ENCODE data around the gene QKI. TPM values are rescaled to one million over a fixed set of nuclear protein-coding genes. Genes with fewer than 3 reads are reported as not detected.

The QKI gene
- polyA plus RNA-seq, 1 experiment, result 143 TPM

DNA sequence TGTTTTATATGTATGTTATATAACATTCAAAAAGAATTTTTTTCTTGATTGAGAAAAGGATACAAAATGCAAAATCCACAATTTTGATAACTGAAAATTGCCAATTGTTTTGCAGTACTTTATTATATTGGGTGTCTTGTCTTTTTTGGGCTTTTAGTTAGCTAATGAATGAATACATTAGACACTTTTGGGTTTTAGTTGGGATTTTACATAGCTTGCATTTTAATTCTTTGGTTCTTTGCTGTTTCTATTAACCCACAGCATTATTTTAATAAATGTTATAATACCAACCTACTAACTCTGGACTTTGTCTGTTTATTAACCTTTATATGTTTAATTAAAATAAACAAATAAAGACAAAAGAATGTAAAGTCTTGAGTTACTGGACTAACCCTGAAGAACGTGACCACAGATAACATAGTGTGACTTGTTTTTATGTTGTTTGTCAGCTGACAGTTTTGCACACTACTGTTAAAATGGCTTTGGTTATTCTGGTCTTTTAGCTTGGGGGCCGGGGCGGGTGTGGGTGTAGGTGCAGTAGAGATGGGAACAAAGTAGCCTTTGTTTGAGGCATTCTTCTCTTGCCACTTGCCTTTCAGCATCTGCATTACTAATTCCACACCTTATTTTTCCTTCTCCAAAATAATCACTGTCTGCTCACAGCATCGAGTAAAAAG, 159.1 kb downstream of the QKI start:
- H3K27me3 ChIP-seq (ENCODE audit: control insufficient read depth, insufficient read depth, low read length), result no peaks in the 10 kb centered on the region
- no peaks in the 10 kb centered on the region for H3K36me3 ChIP-seq (ENCODE audit: control insufficient read depth, insufficient read depth, low read length)
- H3K4me3 ChIP-seq (ENCODE audit: low read depth, low read length), result no peak overlapping the region
- TF ChIP-seq, protein P1, sequence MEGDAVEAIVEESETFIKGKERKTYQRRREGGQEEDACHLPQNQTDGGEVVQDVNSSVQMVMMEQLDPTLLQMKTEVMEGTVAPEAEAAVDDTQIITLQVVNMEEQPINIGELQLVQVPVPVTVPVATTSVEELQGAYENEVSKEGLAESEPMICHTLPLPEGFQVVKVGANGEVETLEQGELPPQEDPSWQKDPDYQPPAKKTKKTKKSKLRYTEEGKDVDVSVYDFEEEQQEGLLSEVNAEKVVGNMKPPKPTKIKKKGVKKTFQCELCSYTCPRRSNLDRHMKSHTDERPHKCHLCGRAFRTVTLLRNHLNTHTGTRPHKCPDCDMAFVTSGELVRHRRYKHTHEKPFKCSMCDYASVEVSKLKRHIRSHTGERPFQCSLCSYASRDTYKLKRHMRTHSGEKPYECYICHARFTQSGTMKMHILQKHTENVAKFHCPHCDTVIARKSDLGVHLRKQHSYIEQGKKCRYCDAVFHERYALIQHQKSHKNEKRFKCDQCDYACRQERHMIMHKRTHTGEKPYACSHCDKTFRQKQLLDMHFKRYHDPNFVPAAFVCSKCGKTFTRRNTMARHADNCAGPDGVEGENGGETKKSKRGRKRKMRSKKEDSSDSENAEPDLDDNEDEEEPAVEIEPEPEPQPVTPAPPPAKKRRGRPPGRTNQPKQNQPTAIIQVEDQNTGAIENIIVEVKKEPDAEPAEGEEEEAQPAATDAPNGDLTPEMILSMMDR (IDR thresholded peaks at IDR 0.05; ENCODE audit: insufficient read depth, low read depth, low read length), result no peak
- DNase-seq (ENCODE audit: low read depth), result no peak
- ChIA-PET CTCF (no interaction called here), POLR2A (no interaction called here)

DNA sequence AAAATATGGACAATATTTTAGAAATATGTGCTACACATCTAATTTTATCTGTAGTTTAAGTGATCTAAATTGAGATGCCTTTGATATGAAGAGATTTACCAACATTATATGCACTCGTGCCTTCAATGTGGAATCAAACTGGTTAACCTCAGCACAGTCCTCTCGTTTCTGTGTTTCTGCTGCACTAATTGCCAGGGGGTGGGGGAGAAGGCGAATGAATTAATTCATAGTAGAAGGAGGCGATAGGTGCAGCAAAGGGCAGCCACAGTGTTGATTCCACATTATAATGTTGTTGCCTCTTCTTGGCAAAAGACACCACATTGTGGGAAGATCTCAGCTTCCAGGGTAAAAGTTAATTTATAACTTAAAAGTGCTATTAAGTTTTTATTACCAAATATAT, 161.6 kb downstream of the QKI start:
- Histone ChIP-seq H3K4me3 (ENCODE audit: low read depth, low read length) (no peak overlapping the region), H3K27me3 (ENCODE audit: control insufficient read depth, insufficient read depth, low read length) (no peaks in the 10 kb centered on the region), H3K36me3 (ENCODE audit: control insufficient read depth, insufficient read depth, low read length) (no peaks in the 10 kb centered on the region)
- TF ChIP-seq, protein P1 (IDR thresholded peaks at IDR 0.05; ENCODE audit: insufficient read depth, low read depth, low read length), result no peak
- POLR2A ChIA-PET, result no interaction called here
- CTCF ChIA-PET, result interaction anchor here (0.6 kb wide), 1 partner anchor 60 kb away, joined by 3 read pairs; no protein-coding TSS in a partner anchor
- no peak for DNase-seq (ENCODE audit: low read depth)

DNA sequence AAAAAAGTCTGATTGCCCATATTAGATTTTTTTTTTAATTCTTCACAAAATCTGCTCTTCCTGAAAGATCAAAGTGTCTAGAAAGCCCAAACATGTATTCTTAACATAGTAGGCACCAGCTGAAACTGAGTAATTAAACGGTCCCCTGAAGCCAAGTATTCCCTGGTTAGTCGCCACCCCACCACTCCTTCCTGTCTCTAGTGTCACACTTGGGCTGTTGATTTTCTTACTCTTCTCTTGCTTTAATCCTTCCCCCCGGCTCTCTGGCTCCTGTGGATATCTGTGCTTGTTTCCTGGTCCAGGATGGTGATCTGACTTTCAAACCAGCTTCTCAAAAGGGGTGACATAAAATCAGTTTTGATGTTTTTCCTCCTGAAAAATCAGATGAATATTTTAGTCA, 162.9 kb downstream of the QKI start:
- TF ChIP-seq, protein P1 (IDR thresholded peaks at IDR 0.05; ENCODE audit: insufficient read depth, low read depth, low read length), result no peak
- H3K36me3 ChIP-seq (ENCODE audit: control insufficient read depth, insufficient read depth, low read length), result no peaks in the 10 kb centered on the region
- no peaks in the 10 kb centered on the region for H3K27me3 ChIP-seq (ENCODE audit: control insufficient read depth, insufficient read depth, low read length)
- no peak overlapping the region for H3K4me3 ChIP-seq (ENCODE audit: low read depth, low read length)
- no peak for DNase-seq (ENCODE audit: low read depth)
- ChIA-PET CTCF (interaction anchor here (0.6 kb wide), 1 partner anchor 38 kb away, joined by 3 read pairs; no protein-coding TSS in a partner anchor), POLR2A (no interaction called here)

- DNase-seq (ENCODE audit: low read depth), result no peak
- H3K4me3 ChIP-seq (ENCODE audit: low read depth, low read length), result no peak overlapping the region
- TF ChIP-seq, protein P1 (IDR thresholded peaks at IDR 0.05; ENCODE audit: insufficient read depth, low read depth, low read length), result no peak
- H3K27me3 ChIP-seq (ENCODE audit: control insufficient read depth, insufficient read depth, low read length), result no peaks in the 10 kb centered on the region
- H3K36me3 ChIP-seq (ENCODE audit: control insufficient read depth, insufficient read depth, low read length), result no peaks in the 10 kb centered on the region
- CTCF ChIA-PET, result interaction anchor here (1.8 kb wide), 1 partner anchor 25 kb away, joined by 4 read pairs; no protein-coding TSS in a partner anchor
- POLR2A ChIA-PET, result no interaction called here
These were observed 164.8 kb downstream of the QKI start for GRCh38 chr6:163579111-163579879.

GRCh38 chr6:163579880-163580295, 165.4 kb downstream of the QKI start:
- Histone ChIP-seq H3K4me3 (ENCODE audit: low read depth, low read length) (no peak overlapping the region), H3K36me3 (ENCODE audit: control insufficient read depth, insufficient read depth, low read length) (no peaks in the 10 kb centered on the region), H3K27me3 (ENCODE audit: control insufficient read depth, insufficient read depth, low read length) (no peaks in the 10 kb centered on the region)
- TF ChIP-seq, protein P1 (IDR thresholded peaks at IDR 0.05; ENCODE audit: insufficient read depth, low read depth, low read length), result peak; percentile 13; the same call in 1 of the 2 replicates
- DNase-seq (ENCODE audit: low read depth), result no peak
- POLR2A ChIA-PET, result no interaction called here
- CTCF ChIA-PET, result interaction anchor here (1.8 kb wide), 1 partner anchor 25 kb away, joined by 4 read pairs; no protein-coding TSS in a partner anchor

Measured in BJ (cell line).